ENCODE measurements around the gene FAM135A. TPM values are rescaled to one million over a fixed set of nuclear protein-coding genes. Genes with fewer than 3 reads are reported as not detected.
"Not testable (repeated sequence)": the region's sequence is repeated elsewhere in the genome, so short reads cannot be mapped to it uniquely, and the experiment has no call there.

FAM135A gene
- total RNA-seq, 2 experiments from 2014 or later, result 11.5 to 11.9 TPM

DNA sequence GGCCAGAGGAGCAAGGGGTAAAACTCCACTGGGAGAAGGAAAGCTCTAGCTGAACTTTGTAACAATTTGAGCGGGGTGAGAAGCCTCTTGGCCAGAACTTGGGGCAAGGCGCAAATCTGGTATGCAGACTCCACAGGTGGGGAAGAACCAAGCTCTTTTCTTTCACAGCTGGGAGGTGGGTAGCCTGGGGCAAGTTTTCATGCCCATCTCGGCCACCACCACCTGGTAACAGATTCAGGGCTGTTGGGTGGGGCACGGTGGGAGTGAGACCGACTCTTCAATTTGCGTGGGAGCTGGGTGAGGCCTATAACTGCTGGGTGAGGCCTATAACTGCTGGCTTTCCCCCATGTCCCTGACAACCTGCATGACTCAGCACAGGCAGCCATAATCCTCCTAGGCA, 190.9 kb downstream of the FAM135A start:
- Mint-ChIP-seq H3K27ac (no peak overlapping the region), H3K27me3 (ENCODE audit: low read depth) (no peaks in the 10 kb centered on the region), H3K4me3 (no peak overlapping the region), H3K36me3 (ENCODE audit: low read depth) (no peaks in the 10 kb centered on the region), H3K4me1 (ENCODE audit: low read depth) (peaks cover 7% of the 10 kb centered on the region), H3K9me3 (peaks cover 14% of the 10 kb centered on the region)
- DNase-seq, result no peak
- intact Hi-C loops (cut with micrococcal nuclease), result no loop called here
- CTCF ChIA-PET, result interaction anchor here (0.6 to 1.2 kb wide), 4 partner anchors 34 to 250 kb away, joined by 3 to 5 read pairs (median 3); no protein-coding TSS in a partner anchor

DNA sequence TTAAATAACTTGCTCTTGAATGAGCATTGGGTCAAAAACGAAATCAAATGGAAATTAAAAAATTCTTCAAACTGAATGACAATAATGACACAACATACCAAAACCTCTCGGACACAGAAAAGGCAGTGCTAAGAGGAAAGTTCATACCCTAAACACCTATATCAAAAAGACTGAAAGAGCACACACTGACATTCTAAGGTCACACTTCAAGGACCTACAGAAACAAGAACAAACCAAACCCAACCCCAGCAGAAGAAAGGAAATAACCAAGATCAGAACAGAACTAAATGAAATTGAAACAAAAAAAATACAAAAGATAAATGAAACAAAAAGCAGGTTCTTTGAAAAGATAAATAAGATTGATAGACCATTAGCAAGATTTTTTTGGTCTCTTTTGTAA, 194.1 kb downstream of the FAM135A start:
- H3K4me1 Mint-ChIP-seq (ENCODE audit: low read depth); DNase-seq; H3K4me3 Mint-ChIP-seq; H3K27ac Mint-ChIP-seq; H3K27me3 Mint-ChIP-seq (ENCODE audit: low read depth); CTCF ChIA-PET; intact Hi-C loops (cut with micrococcal nuclease); H3K36me3 Mint-ChIP-seq (ENCODE audit: low read depth): not testable (repeated sequence)
- peaks cover 14% of the 10 kb centered on the region for H3K9me3 Mint-ChIP-seq

DNA sequence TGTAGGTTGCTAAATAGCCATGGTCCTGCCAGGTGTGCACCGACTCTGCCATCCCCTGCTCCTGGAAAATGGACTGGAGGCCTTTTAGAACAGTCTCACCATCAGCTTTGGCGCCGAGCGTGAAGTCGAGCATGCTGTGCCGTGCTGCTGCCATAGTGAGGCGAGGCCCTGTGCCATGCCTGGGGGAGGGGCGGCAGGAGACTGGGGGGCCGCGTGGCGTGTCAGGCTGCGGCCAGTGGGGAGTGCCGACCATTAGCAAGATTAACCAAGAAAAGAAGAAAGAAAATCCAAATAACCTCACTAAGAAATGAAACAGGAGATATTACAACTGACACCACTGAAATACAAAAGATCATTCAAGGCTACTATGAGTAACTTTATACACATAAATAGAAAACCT, 195.9 kb downstream of the FAM135A start:
- CTCF ChIA-PET; H3K4me1 Mint-ChIP-seq (ENCODE audit: low read depth); H3K27ac Mint-ChIP-seq; H3K36me3 Mint-ChIP-seq (ENCODE audit: low read depth); H3K4me3 Mint-ChIP-seq; H3K27me3 Mint-ChIP-seq (ENCODE audit: low read depth); H3K9me3 Mint-ChIP-seq; DNase-seq; intact Hi-C loops (cut with micrococcal nuclease): not testable (repeated sequence)

Other genes with a start within 250 kb of the FAM135A start
- not detected for gene COL9A1, start 110.4 kb upstream of the FAM135A start, total RNA-seq
- gene SDHAF4, start 153.4 kb downstream of the FAM135A start, total RNA-seq, result 10 to 100 TPM; 16.8 to 17.9 TPM